Upper lobe of left lung (tissue), 6 donors: ENCODE data around the gene UNC79. TPM values are rescaled to one million over a fixed set of nuclear protein-coding genes. Genes with fewer than 3 reads are reported as not detected.

ENCODE experiments used
- ATAC-seq, 2 donors: fragments of 200-7000 bp; cut with Tn5 transposase; one replicate each; pipeline ENCODE4 v1.9.1; 2022; ENCODE audit warnings: mild to moderate bottlenecking in 2 of 2, moderate library complexity in 2 of 2; ENCODE audit not compliant: low FRiP score in 2 of 2
- DNase-seq, 2 donors: peaks; one replicate each; pipeline ENCODE4 v3.0.0-alpha.2; 2019 to 2020
- H3K27ac ChIP-seq, 4 donors: fragments of 200-600 bp; sonication (generic); one replicate each; pipeline ENCODE4 v1.5.1; 2016 to 2019
- H3K27me3 ChIP-seq, 4 donors: fragments of 200-600 bp; sonication (generic); one replicate each; pipeline ENCODE4 v1.5.1; 2017 to 2019
- H3K36me3 ChIP-seq, 4 donors: fragments of 200-600 bp; sonication (generic); one replicate each; pipeline ENCODE4 v1.5.1; 2016 to 2019
- H3K4me1 ChIP-seq, 4 donors: fragments of 200-600 bp; sonication (generic); one replicate each; pipeline ENCODE4 v1.5.1; 2018 to 2019
- H3K4me3 ChIP-seq, 4 donors: fragments of 200-600 bp; sonication (generic); one replicate each; pipeline ENCODE4 v1.5.1; 2017 to 2019; ENCODE audit warnings: mild to moderate bottlenecking in 2 of 4, moderate library complexity in 1 of 4
- H3K9me3 ChIP-seq, 4 donors: fragments of 200-600 bp; sonication (generic); one replicate each; pipeline ENCODE4 v1.5.1; 2018 to 2019
- CTCF ChIP-seq, 6 experiments: fragments of 450-650 bp in 4 of 6; fragments of 200-600 bp in 2 of 6; sonication (generic) in 2 of 6; IDR thresholded peaks; one replicate each; pipeline ENCODE4 v1.5.1; 2016 to 2019; ENCODE audit warnings: antibody characterized with exemption in 6 of 6
- EP300 ChIP-seq, 4 donors: sonication (generic); formaldehyde crosslinking; IDR thresholded peaks; one replicate each; pipeline ENCODE4 v1.5.1; 2017; ENCODE audit warnings: antibody characterized with exemption in 4 of 4, control low read depth in 2 of 4
- POLR2A ChIP-seq, 4 donors: fragments of 450-650 bp; IDR thresholded peaks; one replicate each; pipeline ENCODE4 v1.5.1; 2016 to 2017; ENCODE audit warnings: antibody characterized with exemption in 4 of 4, mild to moderate bottlenecking in 2 of 4
- POLR2AphosphoS5 ChIP-seq, 2 donors: sonication (generic); formaldehyde crosslinking; IDR thresholded peaks; one replicate each; pipeline ENCODE4 v1.5.1; 2017; ENCODE audit warnings: antibody characterized with exemption in 2 of 2
- WGBS, 2 donors: methylation state at CpG; one replicate each; pipeline ENCODE4 v1.1.5; 2017 to 2018; 5-methylcytosine and 5-hydroxymethylcytosine counted together
- total RNA-seq, 6 donors: library from RNA; depleted of rRNA in 4 of 6; stranded (reverse); fragments of >200 nt in 4 of 6; gene quantifications; one replicate each; pipeline versions ENCODE4 v1.1.0 to v1.2.1, GENCODE V29; 2016 to 2021
- donor health status: DM: no; HTN: no; CAD: no; lungs with moderate emphysema.
- donor health status: DM: no; HTN: yes; CAD: no; lungs with severe emphysema.

Gene UNC79
- total RNA-seq, 6 donors from 2014 or later: 0.09 to 1.0 (median 0.14) TPM

GRCh38 chr14:93544212-93544611 lies 113.5 kb downstream of the UNC79 start:
- Histone ChIP-seq H3K4me1 (no peaks in the 10 kb centered on the region), H3K27ac (no peak overlapping the region), H3K9me3 (no peaks in the 10 kb centered on the region), H3K27me3 (no peaks in the 10 kb centered on the region), H3K36me3 (no peaks in the 10 kb centered on the region), H3K4me3 (no peak overlapping the region)
- ATAC-seq (no peak), DNase-seq (no peak)
- TF ChIP-seq EP300 (IDR thresholded peaks at IDR 0.05) (no peak), POLR2A (IDR thresholded peaks at IDR 0.05) (no peak), POLR2AphosphoS5 (IDR thresholded peaks at IDR 0.05) (no peak), CTCF (IDR thresholded peaks at IDR 0.05) (no peak)
- 48 to 73% methylated on average over 3 of the region's 3 CpGs for WGBS, 2 donors

GRCh38 chr14:93546642-93547041 lies 115.9 kb downstream of the UNC79 start:
- Histone ChIP-seq H3K9me3 (no peaks in the 10 kb centered on the region), H3K27me3 (no peaks in the 10 kb centered on the region), H3K36me3 (no peaks in the 10 kb centered on the region), H3K27ac (no peak overlapping the region), H3K4me3 (no peak overlapping the region), H3K4me1 (no peaks in the 10 kb centered on the region)
- WGBS, 2 donors: 56 to 86% methylated on average over 1 of the region's 1 CpG
- ATAC-seq (no peak), DNase-seq (no peak)
- no peak for TF ChIP-seq CTCF (IDR thresholded peaks at IDR 0.05)
- TF ChIP-seq POLR2A (IDR thresholded peaks at IDR 0.05): no peak
- no peak for TF ChIP-seq POLR2AphosphoS5 (IDR thresholded peaks at IDR 0.05)
- TF ChIP-seq EP300 (IDR thresholded peaks at IDR 0.05): no peak

GRCh38 chr14:93548102-93548843 lies 117.5 kb downstream of the UNC79 start:
- no peaks in the 10 kb centered on the region for H3K36me3 ChIP-seq
- TF ChIP-seq POLR2A (IDR thresholded peaks at IDR 0.05) (no peak), CTCF (IDR thresholded peaks at IDR 0.05) (no peak), EP300 (IDR thresholded peaks at IDR 0.05) (no peak), POLR2AphosphoS5 (IDR thresholded peaks at IDR 0.05) (no peak)
- DNase-seq (no peak), ATAC-seq (no peak)
- H3K27ac ChIP-seq: no peak overlapping the region
- no peak overlapping the region for H3K4me3 ChIP-seq
- no peaks in the 10 kb centered on the region for H3K4me1 ChIP-seq
- WGBS, 2 donors: 78 to 79% methylated on average over 3 of the region's 3 CpGs
- no peaks in the 10 kb centered on the region for H3K27me3 ChIP-seq
- no peaks in the 10 kb centered on the region for H3K9me3 ChIP-seq

- no peak overlapping the region for H3K4me3 ChIP-seq
- ATAC-seq: no peak
- H3K27me3 ChIP-seq: no peaks in the 10 kb centered on the region
- no peaks in the 10 kb centered on the region for H3K9me3 ChIP-seq
- H3K27ac ChIP-seq: no peak overlapping the region
- DNase-seq: no peak
- no peaks in the 10 kb centered on the region for H3K4me1 ChIP-seq
- no peak for TF ChIP-seq EP300 (IDR thresholded peaks at IDR 0.05)
- no peaks in the 10 kb centered on the region for H3K36me3 ChIP-seq
Observed at GRCh38 chr14:93549595-93549994, 118.9 kb downstream of the UNC79 start.

- DNase-seq (no peak), ATAC-seq (no peak)
- Histone ChIP-seq H3K4me1 (no peaks in the 10 kb centered on the region), H3K36me3 (no peaks in the 10 kb centered on the region), H3K9me3 (no peaks in the 10 kb centered on the region), H3K27me3 (no peaks in the 10 kb centered on the region), H3K27ac (no peak overlapping the region), H3K4me3 (no peak overlapping the region)
- WGBS, 2 donors: 68 to 69% methylated on average over 9 of the region's 9 CpGs
- TF ChIP-seq EP300 (IDR thresholded peaks at IDR 0.05) (no peak), CTCF (IDR thresholded peaks at IDR 0.05) (no peak), POLR2AphosphoS5 (IDR thresholded peaks at IDR 0.05) (no peak), POLR2A (IDR thresholded peaks at IDR 0.05) (no peak)
Observed at GRCh38 chr14:93564918-93565317, 134.2 kb downstream of the UNC79 start.
